HG02678 (cell line): ENCODE results near the gene HNRNPU.

ENCODE experiments used
- ATAC-seq: cut with Tn5 transposase; IDR thresholded peaks from one replicate; pipeline ENCODE4 v1.9.1; 2021; ENCODE audit warnings: mild to moderate bottlenecking, moderate library complexity; ENCODE audit not compliant: unreplicated experiment

Gene HNRNPU

DNA sequence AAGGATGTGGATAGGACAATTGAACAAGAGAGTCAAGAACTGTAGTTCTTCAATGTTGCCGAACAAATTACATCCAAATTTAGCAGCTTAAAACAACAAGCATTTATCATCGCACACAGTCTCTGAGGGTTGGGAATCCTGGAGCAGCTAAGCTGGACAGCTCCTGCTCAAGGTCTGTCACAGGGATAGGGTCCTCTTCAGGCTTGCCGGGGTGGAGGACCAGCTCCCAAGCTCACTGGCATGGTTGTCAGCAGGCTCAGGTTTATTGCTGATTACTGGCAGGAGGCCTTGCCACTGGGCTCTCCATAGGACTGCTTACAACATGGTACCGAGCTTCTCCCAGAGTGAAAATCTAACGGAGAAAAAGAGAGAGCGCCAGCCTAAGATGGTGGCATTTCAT, 51.0 kb downstream of the HNRNPU start:
- no peak for ATAC-seq

DNA sequence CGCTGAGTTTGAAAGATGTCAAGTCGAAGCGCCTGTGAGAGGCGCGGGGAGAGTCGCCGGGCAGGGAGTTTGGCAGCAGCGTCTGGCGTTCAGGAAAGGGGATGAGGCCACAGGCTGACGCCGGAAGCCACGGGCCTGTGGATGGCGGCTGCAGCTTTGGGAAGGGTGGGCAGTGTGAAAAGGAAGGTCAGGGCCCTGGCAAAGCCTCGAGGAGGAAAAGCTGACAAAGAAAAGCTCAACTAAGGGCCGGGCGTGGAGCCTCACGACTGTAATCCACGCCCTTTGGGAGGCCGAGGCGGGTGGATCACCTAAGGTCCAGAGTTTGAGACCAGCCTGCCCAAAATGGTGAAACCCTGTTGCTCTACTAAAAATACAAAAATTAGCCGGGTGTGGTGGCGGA, 54.1 kb downstream of the HNRNPU start:
- no peak for ATAC-seq

DNA sequence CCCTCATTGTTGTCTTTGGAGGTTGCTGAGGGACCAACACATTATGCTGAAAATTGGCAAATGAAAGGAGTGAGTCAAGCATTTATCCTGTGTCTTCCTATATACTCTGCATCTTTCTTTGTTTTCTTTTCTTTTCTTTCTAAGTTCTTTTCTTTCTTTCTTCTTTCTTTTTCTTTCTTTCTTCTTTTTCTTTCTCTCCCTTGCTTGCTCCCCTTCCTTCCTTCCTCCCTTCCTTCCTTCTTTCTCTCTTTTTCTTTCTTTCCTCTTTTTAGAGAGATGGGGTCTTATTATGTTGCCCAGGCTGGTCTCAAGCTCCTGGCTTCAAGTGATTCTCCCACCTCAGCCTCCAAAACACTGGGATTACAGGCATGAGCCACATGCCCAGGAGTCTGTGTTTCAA, 57.2 kb downstream of the HNRNPU start:
- no peak for ATAC-seq

DNA sequence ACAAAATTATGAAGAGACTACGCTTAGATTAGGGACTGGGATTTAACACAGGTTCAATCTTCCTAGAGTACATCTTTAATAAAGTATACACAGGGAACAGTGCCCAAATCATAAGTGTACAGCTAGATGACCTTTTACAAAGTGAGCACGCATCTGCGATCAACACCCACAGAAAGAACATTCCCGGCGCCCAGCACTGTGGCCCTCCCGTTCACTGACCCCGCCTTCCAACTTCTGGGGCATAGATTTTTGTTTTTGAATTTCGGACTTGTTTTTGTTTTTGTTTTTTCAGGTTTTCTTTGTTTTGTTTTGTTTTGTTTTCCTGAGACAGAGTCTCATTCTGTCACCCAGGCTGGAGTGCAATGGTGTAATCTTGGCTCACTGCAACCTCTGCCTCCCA, 59.5 kb downstream of the HNRNPU start:
- no peak for ATAC-seq

DNA sequence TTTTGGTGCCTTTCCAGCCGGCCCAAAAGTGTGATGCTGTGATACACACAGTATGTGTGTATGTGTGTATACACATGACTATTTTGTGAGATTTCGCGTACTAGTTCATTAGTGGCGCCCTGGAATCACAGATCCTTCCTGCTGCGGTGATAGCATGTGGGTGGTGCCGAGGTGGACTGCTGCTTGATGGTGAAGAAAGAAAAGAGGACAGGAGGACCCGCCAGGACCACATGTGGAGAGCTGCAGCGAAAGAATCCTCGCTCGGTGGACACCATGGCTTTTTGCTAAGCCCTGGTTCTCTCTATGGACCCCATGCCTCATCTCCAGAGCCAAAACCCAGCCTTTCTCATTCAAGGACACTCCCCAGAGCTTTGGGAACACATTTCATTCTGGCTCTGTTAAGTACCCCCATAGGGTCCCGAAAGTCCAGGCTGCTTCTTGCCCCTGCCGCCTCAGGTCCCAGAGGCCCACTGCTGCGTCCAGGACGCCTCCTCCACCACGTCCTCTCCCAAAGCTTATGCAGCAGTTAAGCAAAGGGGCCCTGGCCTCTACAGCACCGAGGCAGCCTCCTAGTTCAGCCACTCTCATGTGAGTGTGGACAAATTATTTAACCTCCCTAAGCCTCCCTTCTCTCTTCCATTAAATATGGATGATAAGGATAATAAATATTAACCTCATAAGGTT, 61.6 kb downstream of the HNRNPU start:
- no peak for ATAC-seq

DNA sequence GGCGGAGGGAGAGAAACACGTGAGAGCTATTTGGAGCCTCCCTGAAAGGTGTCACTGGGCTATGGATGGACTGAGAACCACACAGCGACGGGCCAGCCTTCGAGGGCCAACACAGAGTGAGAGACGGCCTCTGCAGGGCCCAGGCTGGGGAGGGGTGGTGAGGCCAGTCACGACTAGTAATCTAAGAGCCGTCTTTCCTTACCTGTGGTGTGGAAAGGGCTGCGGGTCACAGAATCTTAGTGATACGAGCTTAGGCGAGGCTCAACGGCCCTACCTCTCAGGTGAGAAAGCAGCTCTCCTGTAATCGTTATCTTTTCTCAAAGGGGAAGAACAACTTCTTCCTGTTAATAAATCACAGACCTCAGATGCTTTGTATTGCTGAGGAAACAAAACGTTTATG, 62.3 kb downstream of the HNRNPU start:
- no peak for ATAC-seq

DNA sequence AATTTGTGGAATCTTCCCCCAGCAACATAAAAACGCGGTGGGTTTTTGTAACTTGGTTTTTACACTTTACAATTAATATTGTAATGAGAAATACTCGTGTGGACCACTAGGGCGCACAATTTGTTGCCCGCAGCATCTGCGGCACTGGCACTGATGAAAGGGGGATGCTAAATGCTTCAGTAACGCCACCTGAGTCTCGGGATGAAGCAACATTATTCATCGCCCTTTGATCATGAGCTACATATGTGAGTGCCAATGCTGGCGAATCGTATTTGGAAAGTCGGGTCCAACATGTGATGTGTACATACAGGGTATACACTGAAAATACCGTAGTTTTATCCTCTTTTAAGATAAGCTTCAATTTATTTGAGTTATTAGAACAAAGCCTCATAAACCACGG, 63.1 kb downstream of the HNRNPU start:
- peak; percentile 85 for ATAC-seq

DNA sequence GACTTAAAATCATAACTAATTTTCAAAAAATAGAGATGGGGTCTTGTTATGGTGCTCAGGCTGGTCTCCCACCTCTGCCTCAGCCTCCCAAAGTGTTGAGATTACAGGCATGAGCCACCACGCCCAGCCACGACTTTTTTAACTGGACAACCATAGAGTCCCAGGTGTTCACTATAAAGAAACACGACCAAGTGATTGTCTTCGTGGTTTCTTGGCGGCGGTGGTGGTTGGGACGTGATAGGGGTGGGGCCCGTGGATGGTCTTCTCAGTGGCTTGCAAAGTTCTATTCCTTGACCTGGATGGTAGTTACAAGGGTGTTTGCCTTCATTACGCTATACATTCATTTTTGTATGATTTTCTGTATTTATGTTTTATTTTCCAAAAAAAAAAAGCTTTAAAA, 63.5 kb downstream of the HNRNPU start:
- no peak for ATAC-seq
